ENCODE results near the gene COA5.

Gene COA5

GRCh38 chr2:98623657-98624056 is 15.3 kb upstream of the COA5 start:
- H4K20me1 ChIP-seq (ENCODE audit: insufficient read depth, low read length), result no peaks in the 10 kb centered on the region
- no peaks in the 10 kb centered on the region for H3K9me3 ChIP-seq (ENCODE audit: insufficient read depth, low read length)
- peaks cover 3% of the 10 kb centered on the region; the same call in 1 of the 2 replicates for H3K27me3 ChIP-seq (ENCODE audit: low read depth, low read length)
- no peak for TF ChIP-seq EZH2phosphoT487 (IDR thresholded peaks at IDR 0.05; ENCODE audit: low read depth)
- no peak for TF ChIP-seq CTCF (IDR thresholded peaks at IDR 0.05; ENCODE audit: low read depth, low read length)
- no peaks in the 10 kb centered on the region for H3K79me2 ChIP-seq (ENCODE audit: low read length)
- H3K27ac ChIP-seq (ENCODE audit: low read length), result no peak overlapping the region
- no peak overlapping the region for H2AFZ ChIP-seq (ENCODE audit: low read depth, low read length)
- H3K4me1 ChIP-seq (ENCODE audit: low read length), result no peaks in the 10 kb centered on the region
- no peak overlapping the region for H3K4me3 ChIP-seq (ENCODE audit: low read length)
- no peak overlapping the region for H3K4me2 ChIP-seq (ENCODE audit: low read length)
- H3K9ac ChIP-seq (ENCODE audit: low read length), result no peak overlapping the region
- H3K36me3 ChIP-seq (replicated peaks; ENCODE audit: low read depth, low read length), result no peaks in the 10 kb centered on the region

GRCh38 chr2:98617149-98617548 is 8.8 kb upstream of the COA5 start:
- Histone ChIP-seq H3K4me2 (ENCODE audit: low read length) (no peak overlapping the region), H3K79me2 (ENCODE audit: low read length) (no peaks in the 10 kb centered on the region), H4K20me1 (ENCODE audit: insufficient read depth, low read length) (no peaks in the 10 kb centered on the region; the same call in 1 of the 2 replicates), H3K36me3 (replicated peaks; ENCODE audit: low read depth, low read length) (peaks cover 38% of the 10 kb centered on the region), H2AFZ (ENCODE audit: low read depth, low read length) (no peak overlapping the region), H3K9ac (ENCODE audit: low read length) (no peak overlapping the region), H3K4me3 (ENCODE audit: low read length) (no peak overlapping the region), H3K27ac (ENCODE audit: low read length) (no peak overlapping the region), H3K27me3 (ENCODE audit: low read depth, low read length) (no peaks in the 10 kb centered on the region), H3K9me3 (ENCODE audit: insufficient read depth, low read length) (no peaks in the 10 kb centered on the region), H3K4me1 (ENCODE audit: low read length) (no peaks in the 10 kb centered on the region)
- TF ChIP-seq EZH2phosphoT487 (IDR thresholded peaks at IDR 0.05; ENCODE audit: low read depth) (no peak), CTCF (IDR thresholded peaks at IDR 0.05; ENCODE audit: low read depth, low read length) (no peak)

GRCh38 chr2:98615481-98615880 is 7.2 kb upstream of the COA5 start:
- no peaks in the 10 kb centered on the region; the same call in 1 of the 2 replicates for H4K20me1 ChIP-seq (ENCODE audit: insufficient read depth, low read length)
- H3K9me3 ChIP-seq (ENCODE audit: insufficient read depth, low read length), result no peaks in the 10 kb centered on the region
- peaks cover 49% of the 10 kb centered on the region for H3K36me3 ChIP-seq (replicated peaks; ENCODE audit: low read depth, low read length)
- no peaks in the 10 kb centered on the region for H3K27me3 ChIP-seq (ENCODE audit: low read depth, low read length)
- no peak overlapping the region for H2AFZ ChIP-seq (ENCODE audit: low read depth, low read length)
- no peak overlapping the region for H3K4me2 ChIP-seq (ENCODE audit: low read length)
- H3K79me2 ChIP-seq (ENCODE audit: low read length), result peaks cover 11% of the 10 kb centered on the region
- no peak overlapping the region for H3K4me3 ChIP-seq (ENCODE audit: low read length)
- H3K4me1 ChIP-seq (ENCODE audit: low read length), result no peaks in the 10 kb centered on the region
- TF ChIP-seq EZH2phosphoT487 (IDR thresholded peaks at IDR 0.05; ENCODE audit: low read depth) (no peak), CTCF (IDR thresholded peaks at IDR 0.05; ENCODE audit: low read depth, low read length) (no peak)
- H3K27ac ChIP-seq (ENCODE audit: low read length), result no peak overlapping the region
- H3K9ac ChIP-seq (ENCODE audit: low read length), result no peak overlapping the region

- peaks cover 11% of the 10 kb centered on the region for H3K4me1 ChIP-seq (ENCODE audit: low read length)
- H3K36me3 ChIP-seq (replicated peaks; ENCODE audit: low read depth, low read length), result peaks cover 52% of the 10 kb centered on the region
- no peak overlapping the region for H3K4me2 ChIP-seq (ENCODE audit: low read length)
- TF ChIP-seq CTCF (IDR thresholded peaks at IDR 0.05; ENCODE audit: low read depth, low read length) (no peak), EZH2phosphoT487 (IDR thresholded peaks at IDR 0.05; ENCODE audit: low read depth) (no peak)
- no peak overlapping the region for H2AFZ ChIP-seq (ENCODE audit: low read depth, low read length)
- H3K79me2 ChIP-seq (ENCODE audit: low read length), result peaks cover 24% of the 10 kb centered on the region
- no peaks in the 10 kb centered on the region; the same call in 1 of the 2 replicates for H4K20me1 ChIP-seq (ENCODE audit: insufficient read depth, low read length)
- no peaks in the 10 kb centered on the region for H3K9me3 ChIP-seq (ENCODE audit: insufficient read depth, low read length)
- H3K27ac ChIP-seq (ENCODE audit: low read length), result no peak overlapping the region
- no peak overlapping the region for H3K9ac ChIP-seq (ENCODE audit: low read length)
- no peaks in the 10 kb centered on the region for H3K27me3 ChIP-seq (ENCODE audit: low read depth, low read length)
- H3K4me3 ChIP-seq (ENCODE audit: low read length), result no peak overlapping the region
Measured at GRCh38 chr2:98614024-98614739, 5.9 kb upstream of the COA5 start.

Measured in OCI-LY3 (cell line).